ENCODE measurements around the gene PSMG4. TPM values are rescaled to one million over a fixed set of nuclear protein-coding genes. Genes with fewer than 3 reads are reported as not detected.
A peak's percentile ranks its signal among the peaks of the same experiment; 100 is the strongest.

The PSMG4 gene
- total and polyA plus RNA-seq, 9 of the 15 experiments (the other 6 are each of a cell fraction or from before 2014, with no cell fraction given), result 12.9 to 185 (median 52.0) TPM

- in situ Hi-C loops (cut with MboI) (no loop called here), intact Hi-C loops (cut with micrococcal nuclease) (no loop called here)
- Histone ChIP-seq H3K9me3 (replicated peaks; ENCODE audit: control insufficient read depth, insufficient read depth, low read depth, low read length) (no peaks in the 10 kb centered on the region), H3K79me2 (ENCODE audit: control insufficient read depth, insufficient read depth, low read length) (no peaks in the 10 kb centered on the region), H3K9ac (ENCODE audit: insufficient read depth in 1 of 2, low read depth in 2 of 2, low read length in 2 of 2) (peak overlapping the region in 1 of 2 experiments; percentile 1; a peak in 1 of 4 replicates), H3K4me2 (ENCODE audit: insufficient read depth, low read length) (peak overlapping the region; percentile 48; the same call in 1 of the 2 replicates), H3K27me3 (ENCODE audit: control insufficient read depth in 2 of 2, insufficient read depth in 2 of 2, low read length in 2 of 2) (peaks cover 4 to 6% of the 10 kb centered on the region in 2 experiments; a peak in 4 of 5 replicates), H3K36me3 (ENCODE audit: control insufficient read depth, insufficient read depth, low read length) (no peaks in the 10 kb centered on the region), H4K20me1 (replicated peaks; ENCODE audit: control insufficient read depth, insufficient read depth, low read length) (no peaks in the 10 kb centered on the region), H3K4me3 (no peak overlapping the region), H2AFZ (ENCODE audit: low read depth, low read length) (peak overlapping the region; percentile 58), H3K9me1 (ENCODE audit: control insufficient read depth, insufficient read depth, low read length) (no peaks in the 10 kb centered on the region), H3K27ac (ENCODE audit: extremely low read depth, low read depth, low read length) (no peak overlapping the region), H3K4me1 (replicated peaks in 1 of 2; ENCODE audit: control insufficient read depth in 2 of 2, insufficient read depth in 2 of 2, low read length in 2 of 2) (peaks cover 8 to 9% of the 10 kb centered on the region in 2 experiments; a peak in 4 of 5 replicates)
- peak in 2 of 4 experiments; percentile 54 to 62 for DNase-seq (ENCODE audit: extremely low read depth in 1 of 4, low spot score in 3 of 4)
- ChIA-PET CTCF (ENCODE audit: low intra/inter-chr PET ratio) (interaction anchor here (0.6 kb wide), 2 partner anchors 84 to 112 kb away, joined by 3 read pairs; no protein-coding TSS in a partner anchor), POLR2A (interaction anchor here (0.5 to 2.3 kb wide), 11 partner anchors 9 to 413 kb away, joined by 3 to 13 read pairs (median 4); partner anchors contain the start of genes SERPINB6 and TUBB2A)
- BruUV-seq (replicated peaks), result no TSS peak
- peak; percentile 78 for FAIRE-seq
- ATAC-seq, result peak; percentile 88
- 19% methylated on average over 24 of the region's 24 CpGs for WGBS (ENCODE audit: insufficient coverage, low coverage, missing lambda C conversion rate)
- TF ChIP-seq ZNF263 (CRISPR knock-in tag; IDR thresholded peaks at IDR 0.05; ENCODE audit: borderline replicate concordance) (peak; percentile 3; the same call in 1 of the 2 replicates), ZNF316 (IDR thresholded peaks at IDR 0.05) (peak; percentile 7; the same call in 1 of the 2 replicates), MNT (conservative IDR thresholded peaks at IDR 0.05) (peak; percentile 37 to 56; a peak in 2 of 4 replicates), L3MBTL2 (IDR thresholded peaks at IDR 0.05) (peak; percentile 30; the same call in 1 of the 2 replicates), ZNF449 (CRISPR knock-in tag; IDR thresholded peaks at IDR 0.05) (0 out of 2 replicates have a peak, but pooled peaks have one; percentile 22), MIER1 (IDR thresholded peaks at IDR 0.05; ENCODE audit: low read depth) (no peak), SPI1 (IDR thresholded peaks at IDR 0.05; ENCODE audit: borderline replicate concordance, low read depth, low read length) (no peak), MTA2 (IDR thresholded peaks at IDR 0.05; ENCODE audit: low read depth) (no peak), EGR1 (conservative IDR thresholded peaks at IDR 0.05) (peak; percentile 46), JUND (IDR thresholded peaks at IDR 0.05; ENCODE audit: borderline replicate concordance, low read depth, low read length) (no peak), JUND (tag; IDR thresholded peaks at IDR 0.05; ENCODE audit: borderline replicate concordance, low read depth, low read length) (peak; percentile 29; the same call in 1 of the 3 replicates), RCOR1 (IDR thresholded peaks at IDR 0.05; ENCODE audit: borderline replicate concordance in 1 of 2, low read depth in 2 of 2, low read length in 2 of 2) (0 out of 4 replicates have a peak, but pooled peaks of 1 of the 2 experiments have one; percentile 29), CBX3 (IDR thresholded peaks at IDR 0.05; ENCODE audit: borderline replicate concordance in 1 of 2, low read length in 2 of 2) (0 out of 3 replicates have a peak, but pooled peaks of 1 of the 2 experiments have one; percentile 32), XRCC4 (IDR thresholded peaks at IDR 0.05; ENCODE audit: extremely low read depth, insufficient read depth, insufficient read length) (no peak), NR0B1 (IDR thresholded peaks at IDR 0.05; ENCODE audit: partially characterized antibody) (no peak), ZFPM2 (CRISPR knock-in tag; IDR thresholded peaks at IDR 0.05) (no peak)
Measured at GRCh38 chr6:3237761-3238662, 20.7 kb upstream of the PSMG4 start.
